ENCODE results near the gene HDGFL3.

Gene HDGFL3

GRCh38 chr15:83094583-83094982 is 113.0 kb downstream of the HDGFL3 start:
- no peak for TF ChIP-seq YY1 (IDR thresholded peaks at IDR 0.05; ENCODE audit: low read depth)
- TF ChIP-seq FOXM1 (IDR thresholded peaks at IDR 0.05; ENCODE audit: borderline replicate concordance, low read depth), result no peak
- no peak for TF ChIP-seq NFIC (IDR thresholded peaks at IDR 0.05)
- TF ChIP-seq CEBPB (IDR thresholded peaks at IDR 0.05), result no peak
- no peak for TF ChIP-seq TAF1 (IDR thresholded peaks at IDR 0.05; ENCODE audit: low read depth)
- no peak for TF ChIP-seq TEAD4 (IDR thresholded peaks at IDR 0.05)
- no peak for TF ChIP-seq REST (IDR thresholded peaks at IDR 0.05; ENCODE audit: low read depth)
- TF ChIP-seq RAD21 (IDR thresholded peaks at IDR 0.05; ENCODE audit: low read depth), result no peak
- TF ChIP-seq TCF12 (IDR thresholded peaks at IDR 0.05; ENCODE audit: low read depth), result no peak
- TF ChIP-seq CREB1 (IDR thresholded peaks at IDR 0.05; ENCODE audit: low read depth), result no peak
- no peak for TF ChIP-seq EP300 (IDR thresholded peaks at IDR 0.05; ENCODE audit: borderline replicate concordance)
- TF ChIP-seq EGR1 (IDR thresholded peaks at IDR 0.05), result no peak
- TF ChIP-seq ZBTB7A (IDR thresholded peaks at IDR 0.05; ENCODE audit: low read depth), result no peak

- no peak for TF ChIP-seq EP300 (IDR thresholded peaks at IDR 0.05; ENCODE audit: borderline replicate concordance)
- no peak for TF ChIP-seq ZBTB7A (IDR thresholded peaks at IDR 0.05; ENCODE audit: low read depth)
- TF ChIP-seq RAD21 (IDR thresholded peaks at IDR 0.05; ENCODE audit: low read depth), result no peak
- TF ChIP-seq MAX (IDR thresholded peaks at IDR 0.05), result no peak
- TF ChIP-seq REST (IDR thresholded peaks at IDR 0.05; ENCODE audit: low read depth), result no peak
- no peak for TF ChIP-seq USF1 (IDR thresholded peaks at IDR 0.05)
- no peak for TF ChIP-seq CEBPB (IDR thresholded peaks at IDR 0.05)
- TF ChIP-seq FOXM1 (IDR thresholded peaks at IDR 0.05; ENCODE audit: borderline replicate concordance, low read depth), result no peak
- TF ChIP-seq YY1 (IDR thresholded peaks at IDR 0.05; ENCODE audit: low read depth), result no peak
- TF ChIP-seq TAF1 (IDR thresholded peaks at IDR 0.05; ENCODE audit: low read depth), result no peak
- TF ChIP-seq TCF12 (IDR thresholded peaks at IDR 0.05; ENCODE audit: low read depth), result no peak
- TF ChIP-seq CREB1 (IDR thresholded peaks at IDR 0.05; ENCODE audit: low read depth), result no peak
- TF ChIP-seq EGR1 (IDR thresholded peaks at IDR 0.05), result no peak
- TF ChIP-seq TEAD4 (IDR thresholded peaks at IDR 0.05), result no peak
- TF ChIP-seq NFIC (IDR thresholded peaks at IDR 0.05), result no peak
These were observed 115.2 kb downstream of the HDGFL3 start for GRCh38 chr15:83092309-83092976.

GRCh38 chr15:83090465-83090864 is 117.2 kb downstream of the HDGFL3 start:
- TF ChIP-seq CEBPB (IDR thresholded peaks at IDR 0.05) (no peak), CREB1 (IDR thresholded peaks at IDR 0.05; ENCODE audit: low read depth) (no peak), YY1 (IDR thresholded peaks at IDR 0.05; ENCODE audit: low read depth) (no peak), TCF12 (IDR thresholded peaks at IDR 0.05; ENCODE audit: low read depth) (no peak), TAF1 (IDR thresholded peaks at IDR 0.05; ENCODE audit: low read depth) (no peak), ZBTB7A (IDR thresholded peaks at IDR 0.05; ENCODE audit: low read depth) (no peak), REST (IDR thresholded peaks at IDR 0.05; ENCODE audit: low read depth) (no peak), RAD21 (IDR thresholded peaks at IDR 0.05; ENCODE audit: low read depth) (no peak), USF1 (IDR thresholded peaks at IDR 0.05) (no peak), FOXM1 (IDR thresholded peaks at IDR 0.05; ENCODE audit: borderline replicate concordance, low read depth) (no peak), TEAD4 (IDR thresholded peaks at IDR 0.05) (no peak)

GRCh38 chr15:83088876-83089275 is 118.7 kb downstream of the HDGFL3 start:
- TF ChIP-seq CEBPB (IDR thresholded peaks at IDR 0.05) (no peak), REST (IDR thresholded peaks at IDR 0.05; ENCODE audit: low read depth) (no peak), ZBTB7A (IDR thresholded peaks at IDR 0.05; ENCODE audit: low read depth) (no peak), NFIC (IDR thresholded peaks at IDR 0.05) (no peak), RAD21 (IDR thresholded peaks at IDR 0.05; ENCODE audit: low read depth) (no peak), USF1 (IDR thresholded peaks at IDR 0.05) (no peak), EP300 (IDR thresholded peaks at IDR 0.05; ENCODE audit: borderline replicate concordance) (no peak), EGR1 (IDR thresholded peaks at IDR 0.05) (no peak), MAX (IDR thresholded peaks at IDR 0.05) (no peak), YY1 (IDR thresholded peaks at IDR 0.05; ENCODE audit: low read depth) (no peak)
